B cell (primary cell): ENCODE measurements around the gene DPM2.

Source experiments
- EZH2 ChIP-seq: IDR thresholded peaks from 2 replicates; pipeline ENCODE4 v1.6.1; 2012; ENCODE audit warnings: borderline replicate concordance, low read depth, mild to moderate bottlenecking, moderate library complexity, low read length; ENCODE audit not compliant: insufficient read depth, poor library complexity, severe bottlenecking
- TF ChIP-seq, protein P1 (sequence below): fragments of 200-600 bp; IDR thresholded peaks from one replicate; pipeline ENCODE4 v1.8.0; 2022; ENCODE audit warnings: antibody characterized with exemption, mild to moderate bottlenecking

- TF ChIP-seq, protein P1, sequence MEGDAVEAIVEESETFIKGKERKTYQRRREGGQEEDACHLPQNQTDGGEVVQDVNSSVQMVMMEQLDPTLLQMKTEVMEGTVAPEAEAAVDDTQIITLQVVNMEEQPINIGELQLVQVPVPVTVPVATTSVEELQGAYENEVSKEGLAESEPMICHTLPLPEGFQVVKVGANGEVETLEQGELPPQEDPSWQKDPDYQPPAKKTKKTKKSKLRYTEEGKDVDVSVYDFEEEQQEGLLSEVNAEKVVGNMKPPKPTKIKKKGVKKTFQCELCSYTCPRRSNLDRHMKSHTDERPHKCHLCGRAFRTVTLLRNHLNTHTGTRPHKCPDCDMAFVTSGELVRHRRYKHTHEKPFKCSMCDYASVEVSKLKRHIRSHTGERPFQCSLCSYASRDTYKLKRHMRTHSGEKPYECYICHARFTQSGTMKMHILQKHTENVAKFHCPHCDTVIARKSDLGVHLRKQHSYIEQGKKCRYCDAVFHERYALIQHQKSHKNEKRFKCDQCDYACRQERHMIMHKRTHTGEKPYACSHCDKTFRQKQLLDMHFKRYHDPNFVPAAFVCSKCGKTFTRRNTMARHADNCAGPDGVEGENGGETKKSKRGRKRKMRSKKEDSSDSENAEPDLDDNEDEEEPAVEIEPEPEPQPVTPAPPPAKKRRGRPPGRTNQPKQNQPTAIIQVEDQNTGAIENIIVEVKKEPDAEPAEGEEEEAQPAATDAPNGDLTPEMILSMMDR, result no peak
- TF ChIP-seq EZH2, result no peak
These were observed 9.1 kb upstream of the DPM2 start for GRCh38 chr9:127946728-127947127.
